IMR-90 (cell line): ENCODE results near the gene CAT. TPM values are rescaled to one million over a fixed set of nuclear protein-coding genes. Genes with fewer than 3 reads are reported as not detected.

Experiments
- ATAC-seq: fragments of 200-7000 bp; cut with Tn5 transposase; 2 replicates; pipeline ENCODE4 v1.9.1; 2020; ENCODE audit warnings: low read depth, mild to moderate bottlenecking, moderate library complexity
- BruUV-seq: library from RNA; stranded (reverse); fragments of 400-500 nt; replicated peaks from 2 replicates; lab custom pipeline; 2021; lab: Mats Ljungman, UMichigan
- CTCF ChIA-PET: fragments of 300-600 bp; formaldehyde crosslinking; extraction: SDS; loops from one replicate; lab custom pipeline; 2021; ENCODE audit warnings: antibody characterized with exemption; lab: Yijun Ruan, JAX
- POLR2A ChIA-PET: fragments of 300-600 bp; sonication (Branson Sonifier 250); formaldehyde crosslinking; loops from one replicate; lab custom pipeline; 2022; ENCODE audit warnings: antibody characterized with exemption; ENCODE audit not compliant: unreplicated experiment; lab: Charles Lee
- DNase-seq: peaks from one replicate; pipeline ENCODE4 v3.0.0; 2013
- H2AFZ ChIP-seq: replicated peaks from 2 replicates; pipeline ENCODE3; 2013; ENCODE audit warnings: low read length, mild to moderate bottlenecking; ENCODE audit not compliant: poor library complexity
- H2AK5ac ChIP-seq: 2 replicates; pipeline ENCODE4 v1.6.1; 2013; ENCODE audit warnings: low read depth, low read length, inconsistent platforms
- H2AK9ac ChIP-seq: replicated peaks from 2 replicates; pipeline ENCODE3; 2013; ENCODE audit warnings: mild to moderate bottlenecking, low read depth, low read length, moderate library complexity; ENCODE audit not compliant: poor library complexity
- H2BK120ac ChIP-seq: 2 replicates; pipeline ENCODE4 v1.6.1; 2013; ENCODE audit warnings: low read depth, low read length, inconsistent platforms
- H2BK15ac ChIP-seq: 3 replicates; pipeline ENCODE4 v1.6.1; 2013; ENCODE audit warnings: low read depth, low read length, inconsistent platforms
- H2BK20ac ChIP-seq: 2 replicates; pipeline ENCODE4 v1.6.1; 2013; ENCODE audit warnings: low read depth, mild to moderate bottlenecking, inconsistent platforms, low read length, moderate library complexity
- H2BK5ac ChIP-seq: 2 replicates; pipeline ENCODE4 v1.6.1; 2013; ENCODE audit warnings: mild to moderate bottlenecking, low read depth, low read length, inconsistent platforms; ENCODE audit not compliant: poor library complexity, severe bottlenecking
- H3K14ac ChIP-seq: replicated peaks from 2 replicates; pipeline ENCODE4 v1.6.1; 2013; ENCODE audit warnings: low read depth, low read length, inconsistent platforms
- H3K18ac ChIP-seq: 2 replicates; pipeline ENCODE4 v1.6.1; 2013; ENCODE audit warnings: low read depth, low read length, control low read depth
- H3K23ac ChIP-seq: 2 replicates; pipeline ENCODE4 v1.6.1; 2013; ENCODE audit warnings: low read depth, low read length, inconsistent platforms
- H3K27ac ChIP-seq: 2 replicates; pipeline ENCODE4 v1.5.1; 2013; ENCODE audit warnings: mild to moderate bottlenecking, control low read depth, low read length; ENCODE audit not compliant: insufficient read depth
- H3K27me3 ChIP-seq: 2 replicates; pipeline ENCODE4 v1.6.1; 2013; ENCODE audit warnings: low read length; ENCODE audit not compliant: control insufficient read depth, insufficient read depth
- H3K36me3 ChIP-seq: 2 replicates; pipeline ENCODE4 v1.6.1; 2013; ENCODE audit warnings: low read length, mixed read lengths; ENCODE audit not compliant: control insufficient read depth, insufficient read depth
- H3K4ac ChIP-seq: 2 replicates; pipeline ENCODE4 v1.6.1; 2013; ENCODE audit warnings: low read depth, low read length, inconsistent platforms
- H3K4me1 ChIP-seq: 2 replicates; pipeline ENCODE4 v1.6.1; 2013; ENCODE audit warnings: low read length, mixed read lengths; ENCODE audit not compliant: control insufficient read depth, insufficient read depth
- H3K4me2 ChIP-seq: 2 replicates; pipeline ENCODE4 v1.6.1; 2013; ENCODE audit warnings: low read depth, mild to moderate bottlenecking, control low read depth, low read length, moderate library complexity
- H3K4me3 ChIP-seq: 2 replicates; pipeline ENCODE4 v1.5.1; 2013; ENCODE audit warnings: low read depth, mild to moderate bottlenecking, control low read depth, low read length, moderate library complexity; ENCODE audit not compliant: insufficient read depth
- H3K56ac ChIP-seq: 2 replicates; pipeline ENCODE4 v1.6.1; 2013; ENCODE audit warnings: low read length, inconsistent platforms; ENCODE audit not compliant: insufficient read depth; ENCODE audit errors: extremely low read depth
- H3K79me1 ChIP-seq, 2 experiments: 2 replicates each; pipeline ENCODE4 v1.6.1; 2013; ENCODE audit warnings: low read length in 2 of 2, inconsistent platforms in 1 of 2, low read depth in 1 of 2
- H3K9ac ChIP-seq: 2 replicates; pipeline ENCODE4 v1.6.1; 2013; ENCODE audit warnings: low read depth, low read length, control low read depth
- H3K9me1 ChIP-seq: 2 replicates; pipeline ENCODE4 v1.6.1; 2013; ENCODE audit warnings: low read length, inconsistent platforms; ENCODE audit not compliant: insufficient read depth
- H3K9me3 ChIP-seq: 2 replicates; pipeline ENCODE4 v1.6.1; 2013; ENCODE audit warnings: low read length; ENCODE audit not compliant: control insufficient read depth, insufficient read depth
- H4K20me1 ChIP-seq: 2 replicates; pipeline ENCODE4 v1.6.1; 2013; ENCODE audit warnings: low read length, inconsistent platforms; ENCODE audit not compliant: insufficient read depth
- H4K5ac ChIP-seq: 2 replicates; pipeline ENCODE4 v1.6.1; 2013; ENCODE audit warnings: mild to moderate bottlenecking, low read depth, low read length, control low read depth
- H4K8ac ChIP-seq, 2 experiments: 2 replicates each; pipeline ENCODE4 v1.6.1; 2013; ENCODE audit warnings: low read depth in 2 of 2, low read length in 2 of 2, control low read depth in 1 of 2, inconsistent platforms in 1 of 2
- H4K91ac ChIP-seq: 2 replicates; pipeline ENCODE4 v1.6.1; 2013; ENCODE audit warnings: low read depth, low read length, inconsistent platforms; ENCODE audit not compliant: insufficient read depth
- CEBPB ChIP-seq: IDR thresholded peaks from 2 replicates; pipeline ENCODE4 v1.6.1; 2012; ENCODE audit warnings: low read depth, low read length, improper control_type of control experiment
- MAZ ChIP-seq: IDR thresholded peaks from 2 replicates; pipeline ENCODE4 v1.6.1; 2012; ENCODE audit warnings: low read depth, mild to moderate bottlenecking, low read length, improper control_type of control experiment, moderate library complexity, borderline replicate concordance
- NFE2L2 ChIP-seq: fragments of 150-350 bp; IDR thresholded peaks from 2 replicates; pipeline ENCODE4 v1.6.1; 2016; ENCODE audit warnings: low read depth, mild to moderate bottlenecking, low read length
- POLR2A ChIP-seq: IDR thresholded peaks from 2 replicates; pipeline ENCODE4 v1.6.1; 2012; ENCODE audit warnings: mild to moderate bottlenecking, low read depth, low read length
- whole genome bisulfite sequencing, 2 experiments: methylation state at CpG; one replicate each; pipeline versions ENCODE4 v1.1.5 to v1.1.7; 2013; ENCODE audit warnings: missing lambda C conversion rate in 2 of 2; ENCODE audit not compliant: insufficient read length in 1 of 2; ENCODE audit errors: extremely low coverage in 2 of 2; 5-methylcytosine and 5-hydroxymethylcytosine counted together
- dilution Hi-C: fragments of 300-500 bp; cut with HindIII; formaldehyde crosslinking; loops from one replicate; pipeline ENCODE4 v1.14.3; 2018; ENCODE audit warnings: low sequenced_read_pairs; ENCODE audit not compliant: unreplicated experiment
- in situ Hi-C: fragments of 300-500 bp; cut with MboI; formaldehyde crosslinking; loops from 3 replicates; pipeline ENCODE4 v1.14.3; 2019; ENCODE audit warnings: low sequenced_read_pairs, inconsistent platforms, mixed read lengths
- intact Hi-C: fragments of 100-400 bp; cut with micrococcal nuclease; formaldehyde crosslinking; loops from 2 replicates; pipeline ENCODE4 v1.10.0; 2022
- polyA plus RNA-seq, 3 experiments: library from polyadenylated mRNA; depleted of rRNA; stranded (reverse); fragments of >200 nt; gene quantifications; 2 replicates each; pipeline ENCODE4 v1.2.3, GENCODE V29; 2012; ENCODE audit warnings: low replicate concordance in 1 of 3
- total RNA-seq: library from RNA; depleted of rRNA; stranded (reverse); fragments of >200 nt; gene quantifications from 2 replicates; pipeline ENCODE4 v1.2.3, GENCODE V29; 2012

CAT gene
- total and polyA plus RNA-seq, 2 of the 4 experiments (the other 2 are of a cell fraction) = 52.5 to 80.5 TPM

DNA sequence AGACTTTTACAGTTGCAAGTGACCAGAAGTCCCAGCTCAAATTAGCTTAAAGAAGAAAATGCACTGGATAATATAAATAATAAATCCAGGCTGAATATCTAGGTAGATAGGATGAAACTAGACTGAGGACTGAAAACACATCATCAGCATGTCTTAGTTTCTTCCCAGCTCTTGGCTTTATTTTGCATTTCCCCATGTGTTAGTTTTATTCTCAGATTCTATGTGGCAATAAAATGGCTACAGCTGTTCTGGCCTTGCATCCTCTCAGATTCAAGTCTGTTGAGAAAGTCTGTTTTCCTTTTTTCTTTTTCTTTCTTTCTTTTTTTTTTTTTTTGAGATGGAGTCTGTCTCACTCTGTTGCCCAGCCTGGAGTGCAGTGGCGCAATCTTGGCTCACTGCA, 22.6 kb upstream of the CAT start:
- Histone ChIP-seq H2BK120ac (no peak overlapping the region), H3K9ac (no peak overlapping the region), H2AK9ac (no peak overlapping the region), H3K56ac (no peak overlapping the region), H3K27ac (no peak overlapping the region), H3K4ac (no peak overlapping the region), H3K23ac (no peak overlapping the region), H4K91ac (no peak overlapping the region), H3K4me2 (no peak overlapping the region), H3K27me3 (peaks cover 8% of the 10 kb centered on the region), H2AK5ac (no peak overlapping the region), H2BK15ac (no peak overlapping the region), H2BK20ac (no peak overlapping the region), H2BK5ac (no peak overlapping the region), H3K79me1 (no peaks in the 10 kb centered on the region), H3K4me3 (no peak overlapping the region), H4K8ac (no peak overlapping the region), H3K9me3 (peaks cover 12% of the 10 kb centered on the region), H3K4me1 (no peaks in the 10 kb centered on the region), H3K18ac (no peak overlapping the region), H3K14ac (no peak overlapping the region), H3K36me3 (no peaks in the 10 kb centered on the region), H4K20me1 (no peaks in the 10 kb centered on the region), H3K9me1 (no peaks in the 10 kb centered on the region), H2AFZ (no peak overlapping the region), H4K5ac (no peak overlapping the region)
- ATAC-seq = no peak
- intact Hi-C loops = no loop called here
- no CpG with 5 or more reads among the region's 1 CpG for WGBS, 2 experiments
- in situ Hi-C loops = no loop called here
- dilution Hi-C loops = no loop called here
- CTCF ChIA-PET = interaction anchor here (1.2 to 1.4 kb wide), 2 partner anchors 18 to 20 kb away, joined by 3 to 4 read pairs; no protein-coding TSS in a partner anchor
- BruUV-seq = no TSS peak
- TF ChIP-seq MAZ = no peak
- TF ChIP-seq POLR2A = no peak
- no peak for TF ChIP-seq NFE2L2
- no peak for TF ChIP-seq CEBPB
- DNase-seq = no peak
- POLR2A ChIA-PET = no interaction called here
